GM23338 (cell line): Measurements from ENCODE around the gene LRRC47. TPM values are rescaled to one million over a fixed set of nuclear protein-coding genes. Genes with fewer than 3 reads are reported as not detected.

Source experiments
- ATAC-seq: fragments of 200-7000 bp; cut with Tn5 transposase; 3 replicates; pipeline ENCODE4 v1.9.1; 2020
- DNase-seq: peaks from one replicate; pipeline ENCODE4 v3.0.0-alpha.2; 2015; ENCODE audit warnings: low spot score
- H2AFZ ChIP-seq: fragments of 200-600 bp; sonication (generic); 2 replicates; pipeline ENCODE4 v1.8.0; 2016; ENCODE audit warnings: antibody characterized with exemption, mild to moderate bottlenecking, moderate library complexity
- H3F3A ChIP-seq: fragments of 200-600 bp; sonication (generic); replicated peaks from 2 replicates; pipeline ENCODE4 v1.8.0; 2017; ENCODE audit warnings: antibody characterized with exemption, mixed run types, low read depth
- H3K27ac ChIP-seq: fragments of 200-600 bp; sonication (generic); 2 replicates; pipeline ENCODE4 v1.6.1; 2016; ENCODE audit warnings: low read depth
- H3K27me3 ChIP-seq: fragments of 200-600 bp; sonication (generic); 2 replicates; pipeline ENCODE4 v1.8.0; 2016; ENCODE audit warnings: mild to moderate bottlenecking, mixed run types, moderate library complexity; ENCODE audit not compliant: insufficient read depth
- H3K36me3 ChIP-seq: fragments of 200-600 bp; sonication (generic); 2 replicates; pipeline ENCODE4 v1.8.0; 2016; ENCODE audit warnings: mild to moderate bottlenecking; ENCODE audit not compliant: insufficient read depth
- H3K4me1 ChIP-seq: fragments of 200-600 bp; sonication (generic); 2 replicates; pipeline ENCODE4 v1.8.0; 2016; ENCODE audit warnings: mild to moderate bottlenecking, moderate library complexity; ENCODE audit not compliant: insufficient read depth
- H3K4me2 ChIP-seq: fragments of 200-600 bp; sonication (generic); 2 replicates; pipeline ENCODE4 v1.7.1; 2017; ENCODE audit warnings: mixed run types
- H3K4me3 ChIP-seq: fragments of 200-600 bp; sonication (generic); 2 replicates; pipeline ENCODE4 v1.6.1; 2016; ENCODE audit warnings: mixed run types
- H3K79me2 ChIP-seq: fragments of 200-600 bp; sonication (generic); replicated peaks from 2 replicates; pipeline ENCODE4 v1.8.0; 2017; ENCODE audit warnings: mild to moderate bottlenecking; ENCODE audit not compliant: insufficient read depth
- H3K9me2 ChIP-seq: fragments of 200-600 bp; sonication (generic); 2 replicates; pipeline ENCODE4 v1.8.0; 2017; ENCODE audit not compliant: insufficient read depth
- H4K20me1 ChIP-seq: fragments of 200-600 bp; sonication (generic); replicated peaks from 2 replicates; pipeline ENCODE4 v1.8.0; 2017; ENCODE audit warnings: mild to moderate bottlenecking; ENCODE audit not compliant: insufficient read depth
- H3K27ac Mint-ChIP-seq: 2 replicates; pipeline ENCODE4 v1.8.0; 2020; ENCODE audit warnings: inconsistent platforms, mild to moderate bottlenecking, moderate library complexity, mixed read lengths
- H3K27me3 Mint-ChIP-seq: 3 replicates; pipeline ENCODE4 v1.8.0; 2022; ENCODE audit warnings: low read depth, mild to moderate bottlenecking, moderate library complexity, mixed read lengths, inconsistent platforms; ENCODE audit not compliant: insufficient read depth, poor library complexity
- H3K36me3 Mint-ChIP-seq: 3 replicates; pipeline ENCODE4 v1.8.0; 2021; ENCODE audit warnings: low read depth, mild to moderate bottlenecking, inconsistent platforms, moderate library complexity, mixed read lengths
- H3K4me1 Mint-ChIP-seq: 3 replicates; pipeline ENCODE4 v1.8.0; 2020; ENCODE audit warnings: mild to moderate bottlenecking, inconsistent platforms, mixed read lengths
- H3K4me3 Mint-ChIP-seq: 3 replicates; pipeline ENCODE4 v1.8.0; 2021; ENCODE audit warnings: moderate library complexity, mild to moderate bottlenecking, inconsistent platforms, mixed read lengths
- H3K9me3 Mint-ChIP-seq: 3 replicates; pipeline ENCODE4 v1.8.0; 2020; ENCODE audit warnings: moderate library complexity, mild to moderate bottlenecking, inconsistent platforms, mixed read lengths
- ETS1 ChIP-seq: IDR thresholded peaks from 2 replicates; pipeline ENCODE4 v1.6.1; 2016; ENCODE audit warnings: antibody characterized with exemption
- EZH2phosphoT487 ChIP-seq: fragments of 200-600 bp; sonication (generic); IDR thresholded peaks from one replicate; pipeline ENCODE4 v1.8.1; 2018; ENCODE audit warnings: antibody characterized with exemption; ENCODE audit not compliant: unreplicated experiment
- NANOG ChIP-seq: IDR thresholded peaks from 2 replicates; pipeline ENCODE4 v1.6.1; 2016; ENCODE audit warnings: antibody characterized with exemption, borderline replicate concordance
- POLR2AphosphoS5 ChIP-seq: IDR thresholded peaks from 2 replicates; pipeline ENCODE4 v1.6.1; 2016; ENCODE audit warnings: antibody characterized with exemption, low read depth
- ZNF331 ChIP-seq: fragments of 250-450 bp; sonication (Bioruptor Pico); IDR thresholded peaks from 2 replicates; pipeline ENCODE4 v1.5.0; 2020; ENCODE audit warnings: low read depth, mild to moderate bottlenecking, moderate library complexity
- ZNF462 ChIP-seq: fragments of 250-450 bp; sonication (Bioruptor Pico); IDR thresholded peaks from 2 replicates; pipeline ENCODE4 v1.5.0; 2020; ENCODE audit warnings: mild to moderate bottlenecking, moderate library complexity
- polyA plus RNA-seq: library from polyadenylated mRNA; unstranded; fragments of >200 nt; fragmentation: Nextera tagmentation; extraction: Ambion mirVana; gene quantifications from 2 replicates; pipeline ENCODE4 v1.2.1, GENCODE V29; 2016
- total RNA-seq: library from RNA; depleted of rRNA; stranded (reverse); fragments of >200 nt; shearing (Covaris generic); gene quantifications from 2 replicates; pipeline ENCODE4 v1.2.3, GENCODE V29; 2014

Gene LRRC47
- total and polyA plus RNA-seq, 2 experiments from 2014 or later, result 15.8 to 76.8 TPM

- Mint-ChIP-seq H3K36me3 (peaks cover 19% of the 10 kb centered on the region; the same call in 2 of the 3 replicates), H3K27ac (no peak overlapping the region), H3K4me1 (peaks cover 12% of the 10 kb centered on the region), H3K9me3 (no peaks in the 10 kb centered on the region), H3K4me3 (no peak overlapping the region), H3K27me3 (peaks cover 6% of the 10 kb centered on the region)
- H3K9me2 ChIP-seq, result no peaks in the 10 kb centered on the region
- H3K27ac ChIP-seq, result no peak overlapping the region
- no peak overlapping the region for H2AFZ ChIP-seq
- H3K36me3 ChIP-seq, result peaks cover 8% of the 10 kb centered on the region; the same call in 1 of the 2 replicates
- no peak overlapping the region for H3K4me3 ChIP-seq
- H3F3A ChIP-seq, result 0 out of 2 replicates have a peak, but pooled peaks cover 6% of the 10 kb centered on the region
- ATAC-seq, result no peak
- no peaks in the 10 kb centered on the region for H3K79me2 ChIP-seq
- no peaks in the 10 kb centered on the region for H3K27me3 ChIP-seq
- TF ChIP-seq ZNF462 (CRISPR knock-in tag) (no peak), POLR2AphosphoS5 (no peak), ETS1 (no peak), ZNF331 (CRISPR knock-in tag) (no peak), NANOG (no peak), EZH2phosphoT487 (no peak)
- H3K4me1 ChIP-seq, result peaks cover 12% of the 10 kb centered on the region; the same call in 1 of the 2 replicates
- peaks cover 9% of the 10 kb centered on the region; the same call in 1 of the 2 replicates for H4K20me1 ChIP-seq
- DNase-seq, result no peak
- H3K4me2 ChIP-seq, result no peak overlapping the region
Measured at GRCh38 chr1:3734602-3735001, 61.7 kb downstream of the LRRC47 start.
